Anterior cingulate cortex (tissue), 58 donors: ENCODE measurements around the gene CTDSPL.
"Not testable (repeated sequence)": the region's sequence is repeated elsewhere in the genome, so short reads cannot be mapped to it uniquely, and the experiment has no call there.

Source experiments
- DNase-seq, 58 donors: peaks; one replicate each; lab custom pipeline; 2025; lab: John Stamatoyannopoulos, UW

Gene CTDSPL

GRCh38 chr3:37981348-37981664 lies 119.6 kb downstream of the CTDSPL start:
- DNase-seq, result no peak

- no peak for DNase-seq
Measured at GRCh38 chr3:37982331-37982730, 120.7 kb downstream of the CTDSPL start.

GRCh38 chr3:37984051-37984450 lies 122.4 kb downstream of the CTDSPL start:
- no peak for DNase-seq

GRCh38 chr3:37984596-37984995 lies 122.9 kb downstream of the CTDSPL start:
- no peak for DNase-seq

- peak in 18 of 58 donors; percentile 22 to 74 (median 40) for DNase-seq
Measured at GRCh38 chr3:37985637-37986320, 124.1 kb downstream of the CTDSPL start.

GRCh38 chr3:37986479-37987314 lies 125.0 kb downstream of the CTDSPL start:
- no peak for DNase-seq

- DNase-seq, result no peak
Measured at GRCh38 chr3:37987315-37987697, 125.6 kb downstream of the CTDSPL start.

- DNase-seq, result no peak
Measured at GRCh38 chr3:37987751-37988179, 126.1 kb downstream of the CTDSPL start.

GRCh38 chr3:37988376-37988775 lies 126.7 kb downstream of the CTDSPL start:
- DNase-seq, result not testable (repeated sequence)

- DNase-seq, result no peak
Measured at GRCh38 chr3:37988931-37989525, 127.3 kb downstream of the CTDSPL start.

- DNase-seq, result no peak
Measured at GRCh38 chr3:37989821-37990480, 128.3 kb downstream of the CTDSPL start.

GRCh38 chr3:37990527-37990926 lies 128.8 kb downstream of the CTDSPL start, which contains the start of gene VILL:
VILL (plus strand) TSS chr3:37990786; CDS start chr3:37993673, 2,887 bp downstream.
- no peak for DNase-seq

- DNase-seq, result no peak
Measured at GRCh38 chr3:37991109-37991508, 129.4 kb downstream of the CTDSPL start.

- no peak for DNase-seq
Measured at GRCh38 chr3:37991823-37992222, 130.1 kb downstream of the CTDSPL start.

- DNase-seq, result no peak
Measured at GRCh38 chr3:37992271-37993066, 130.8 kb downstream of the CTDSPL start.

GRCh38 chr3:37993067-37993455 lies 131.4 kb downstream of the CTDSPL start:
- DNase-seq, result no peak

- no peak for DNase-seq
Measured at GRCh38 chr3:37993460-37993819, 131.8 kb downstream of the CTDSPL start.

- peak in 52 of 58 donors; percentile 23 to 81 (median 60) for DNase-seq
Measured at GRCh38 chr3:37993820-37994638, 132.3 kb downstream of the CTDSPL start.

- no peak for DNase-seq
Measured at GRCh38 chr3:37994639-37994972, 132.9 kb downstream of the CTDSPL start.
